Measurements from ENCODE around the gene PAM16. TPM values are rescaled to one million over a fixed set of nuclear protein-coding genes. Genes with fewer than 3 reads are reported as not detected.
A peak's percentile ranks its signal among the peaks of the same experiment; 100 is the strongest.

The PAM16 gene
- total RNA-seq, 1 donor from 2014 or later, result 33.5 TPM

- Mint-ChIP-seq H3K27ac (peak overlapping the region; percentile 89), H3K27me3 (no peaks in the 10 kb centered on the region), H3K36me3 (ENCODE audit: insufficient read depth) (no peaks in the 10 kb centered on the region), H3K4me3 (ENCODE audit: low read depth) (no peak overlapping the region), H3K9me3 (ENCODE audit: low read depth) (no peaks in the 10 kb centered on the region), H3K4me1 (ENCODE audit: low read depth) (peaks cover 12% of the 10 kb centered on the region)
- no peak for DNase-seq (ENCODE audit: low spot score, unreplicated experiment)
- no peak for TF ChIP-seq CTCF (IDR thresholded peaks at IDR 0.05; ENCODE audit: unreplicated experiment)
Observed at GRCh38 chr16:4298761-4299522, 52.2 kb downstream of the PAM16 start.

- Mint-ChIP-seq H3K4me3 (ENCODE audit: low read depth) (no peak overlapping the region), H3K36me3 (ENCODE audit: insufficient read depth) (no peaks in the 10 kb centered on the region), H3K27me3 (no peaks in the 10 kb centered on the region), H3K9me3 (ENCODE audit: low read depth) (no peaks in the 10 kb centered on the region), H3K27ac (no peak overlapping the region), H3K4me1 (ENCODE audit: low read depth) (peaks cover 18% of the 10 kb centered on the region)
- DNase-seq (ENCODE audit: low spot score, unreplicated experiment), result no peak
- no peak for TF ChIP-seq CTCF (IDR thresholded peaks at IDR 0.05; ENCODE audit: unreplicated experiment)
Observed at GRCh38 chr16:4297480-4297879, 53.6 kb downstream of the PAM16 start.

- Mint-ChIP-seq H3K9me3 (ENCODE audit: low read depth) (no peaks in the 10 kb centered on the region), H3K4me1 (ENCODE audit: low read depth) (peaks cover 20% of the 10 kb centered on the region), H3K36me3 (ENCODE audit: insufficient read depth) (no peaks in the 10 kb centered on the region), H3K27ac (no peak overlapping the region), H3K4me3 (ENCODE audit: low read depth) (no peak overlapping the region), H3K27me3 (no peaks in the 10 kb centered on the region)
- DNase-seq (ENCODE audit: low spot score, unreplicated experiment), result no peak
- no peak for TF ChIP-seq CTCF (IDR thresholded peaks at IDR 0.05; ENCODE audit: unreplicated experiment)
Observed at GRCh38 chr16:4295581-4295980, 55.5 kb downstream of the PAM16 start.

GRCh38 chr16:4293822-4294457 lies 57.2 kb downstream of the PAM16 start:
- no peak overlapping the region for H3K4me3 Mint-ChIP-seq (ENCODE audit: low read depth)
- H3K27ac Mint-ChIP-seq, result peak overlapping the region; percentile 76
- H3K27me3 Mint-ChIP-seq, result no peaks in the 10 kb centered on the region
- no peaks in the 10 kb centered on the region for H3K36me3 Mint-ChIP-seq (ENCODE audit: insufficient read depth)
- H3K9me3 Mint-ChIP-seq (ENCODE audit: low read depth), result no peaks in the 10 kb centered on the region
- H3K4me1 Mint-ChIP-seq (ENCODE audit: low read depth), result peaks cover 17% of the 10 kb centered on the region
- DNase-seq (ENCODE audit: low spot score, unreplicated experiment), result peak; percentile 37
- no peak for TF ChIP-seq CTCF (IDR thresholded peaks at IDR 0.05; ENCODE audit: unreplicated experiment)

- H3K36me3 Mint-ChIP-seq (ENCODE audit: insufficient read depth), result no peaks in the 10 kb centered on the region
- peak overlapping the region; percentile 65 for H3K27ac Mint-ChIP-seq
- peaks cover 15% of the 10 kb centered on the region for H3K4me1 Mint-ChIP-seq (ENCODE audit: low read depth)
- no peak for TF ChIP-seq CTCF (IDR thresholded peaks at IDR 0.05; ENCODE audit: unreplicated experiment)
- H3K27me3 Mint-ChIP-seq, result no peaks in the 10 kb centered on the region
- no peak for DNase-seq (ENCODE audit: low spot score, unreplicated experiment)
- H3K9me3 Mint-ChIP-seq (ENCODE audit: low read depth), result no peaks in the 10 kb centered on the region
- no peak overlapping the region for H3K4me3 Mint-ChIP-seq (ENCODE audit: low read depth)
Observed at GRCh38 chr16:4293181-4293716, 57.9 kb downstream of the PAM16 start.
